OCI-M2 (cell line): ENCODE measurements around the gene KMT2B.

Experiments
- DNase-seq: peaks from one replicate; lab custom pipeline; 2025; ENCODE audit not compliant: unreplicated experiment; lab: John Stamatoyannopoulos, UW

KMT2B gene

GRCh38 chr19:35725216-35725861 lies 7.5 kb downstream of the KMT2B start:
- no peak for DNase-seq

GRCh38 chr19:35727053-35727955 lies 9.5 kb downstream of the KMT2B start:
- DNase-seq: no peak

- no peak for DNase-seq
Observed at GRCh38 chr19:35727956-35728706, 10.3 kb downstream of the KMT2B start.

- no peak for DNase-seq
Observed at GRCh38 chr19:35729021-35729420, 11.2 kb downstream of the KMT2B start.

- no peak for DNase-seq
Observed at GRCh38 chr19:35729763-35730162, 12.0 kb downstream of the KMT2B start.

- DNase-seq: no peak
Observed at GRCh38 chr19:35730326-35730725, 12.5 kb downstream of the KMT2B start.

GRCh38 chr19:35731353-35731752 lies 13.6 kb downstream of the KMT2B start:
- DNase-seq: no peak

GRCh38 chr19:35731779-35732405 lies 14.1 kb downstream of the KMT2B start:
- no peak for DNase-seq

GRCh38 chr19:35732540-35733179 lies 14.9 kb downstream of the KMT2B start:
- no peak for DNase-seq

- no peak for DNase-seq
Observed at GRCh38 chr19:35733180-35734125, 15.7 kb downstream of the KMT2B start.

- no peak for DNase-seq
Observed at GRCh38 chr19:35734273-35734672, 16.5 kb downstream of the KMT2B start.

- no peak for DNase-seq
Observed at GRCh38 chr19:35734889-35735288, 17.1 kb downstream of the KMT2B start.

GRCh38 chr19:35736913-35737886 lies 19.4 kb downstream of the KMT2B start:
- DNase-seq: no peak

GRCh38 chr19:35738021-35738886 lies 20.5 kb downstream of the KMT2B start:
- DNase-seq: no peak

- DNase-seq: no peak
Observed at GRCh38 chr19:35738887-35739229, 21.1 kb downstream of the KMT2B start.

- DNase-seq: no peak
Observed at GRCh38 chr19:35739275-35740107, 21.7 kb downstream of the KMT2B start.

- DNase-seq: no peak
Observed at GRCh38 chr19:35740108-35740422, 22.3 kb downstream of the KMT2B start.
